Natural killer cell treated with Interleukin-12 subunit alpha and Interleukin-12 subunit beta and Interleukin-15 and Interleukin-18, amount 100 ng/mL, for 72 hours (primary cell): ENCODE data around the gene TMEM167B. TPM values are rescaled to one million over a fixed set of nuclear protein-coding genes. Genes with fewer than 3 reads are reported as not detected.
"Not testable (repeated sequence)": the region's sequence is repeated elsewhere in the genome, so short reads cannot be mapped to it uniquely, and the experiment has no call there.

Source experiments
- ATAC-seq, 2 donors: fragments of 150-1000 bp; cut with Tn5 transposase in 1 of 2; sonication (Bioruptor Pico), chemical (Tn5 transposase) in 1 of 2; 2 replicates each; pipeline ENCODE4 v1.10.0; 2021
- DNase-seq: peaks from one replicate; pipeline ENCODE4 v3.0.0; 2022; ENCODE audit warnings: low spot score
- H3K27ac Mint-ChIP-seq, 2 donors: 1 replicate in 1 of 2; 2 replicates in 1 of 2; pipeline ENCODE4 v1.8.0; 2022; ENCODE audit warnings: mixed read lengths in 2 of 2, mild to moderate bottlenecking in 1 of 2, moderate library complexity in 1 of 2
- H3K27me3 Mint-ChIP-seq, 2 donors: 1 replicate in 1 of 2; 2 replicates in 1 of 2; pipeline ENCODE4 v1.8.0; 2022; ENCODE audit warnings: mixed read lengths in 2 of 2
- H3K36me3 Mint-ChIP-seq: one replicate; pipeline ENCODE4 v1.8.0; 2022; ENCODE audit warnings: mixed read lengths
- H3K4me1 Mint-ChIP-seq, 2 donors: 1 replicate in 1 of 2; 2 replicates in 1 of 2; pipeline ENCODE4 v1.8.0; 2022; ENCODE audit warnings: low read depth in 2 of 2, mixed read lengths in 2 of 2, mild to moderate bottlenecking in 1 of 2
- H3K4me3 Mint-ChIP-seq: one replicate; pipeline ENCODE4 v1.8.0; 2022; ENCODE audit warnings: mixed read lengths
- H3K9me3 Mint-ChIP-seq: 2 replicates; pipeline ENCODE4 v1.8.0; 2022; ENCODE audit warnings: mixed read lengths
- total RNA-seq, 2 donors: library from RNA; stranded (reverse); gene quantifications; one replicate each; pipeline ENCODE4 v1.2.3, GENCODE V29; 2022

Gene TMEM167B
- total RNA-seq, 2 donors from 2014 or later = 40.8 to 53.8 TPM

GRCh38 chr1:109138358-109138757 is 47.8 kb downstream of the TMEM167B start:
- no peak for DNase-seq
- Mint-ChIP-seq H3K27me3 (no peaks in the 10 kb centered on the region), H3K4me3 (no peak overlapping the region), H3K9me3 (no peaks in the 10 kb centered on the region), H3K36me3 (no peaks in the 10 kb centered on the region), H3K27ac (no peak overlapping the region), H3K4me1 (peaks cover 7% of the 10 kb centered on the region in 2 donors)
- no peak for ATAC-seq

- H3K27ac Mint-ChIP-seq = no peak overlapping the region
- H3K9me3 Mint-ChIP-seq = no peaks in the 10 kb centered on the region
- no peak overlapping the region for H3K4me3 Mint-ChIP-seq
- ATAC-seq = no peak
- H3K4me1 Mint-ChIP-seq = no peaks in the 10 kb centered on the region
- no peak for DNase-seq
- no peaks in the 10 kb centered on the region for H3K36me3 Mint-ChIP-seq
- no peaks in the 10 kb centered on the region for H3K27me3 Mint-ChIP-seq
Observed at GRCh38 chr1:109140392-109140791, 49.8 kb downstream of the TMEM167B start.

DNA sequence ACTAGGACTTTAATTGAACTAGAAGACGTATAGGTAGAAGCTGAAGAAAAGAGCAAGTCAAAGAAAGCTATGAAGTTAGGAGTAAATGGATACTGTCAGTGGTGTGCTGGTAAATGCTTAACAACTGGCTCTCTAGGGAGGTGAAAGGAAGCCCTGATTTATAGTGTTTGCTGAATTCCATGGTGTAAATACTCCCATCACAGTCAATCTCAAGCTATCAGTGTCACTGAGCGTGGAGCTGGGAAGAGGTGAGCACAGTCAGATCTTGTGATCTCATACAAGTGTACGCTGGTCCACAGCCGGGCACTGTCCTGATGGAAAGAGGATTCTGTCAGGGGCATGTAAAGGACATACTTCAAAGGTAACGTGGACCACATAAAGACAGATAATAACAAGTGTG is 51.7 kb downstream of the TMEM167B start:
- ATAC-seq (no peak), DNase-seq (no peak)
- no peaks in the 10 kb centered on the region for H3K4me1 Mint-ChIP-seq
- H3K36me3 Mint-ChIP-seq = no peaks in the 10 kb centered on the region
- H3K9me3 Mint-ChIP-seq = no peaks in the 10 kb centered on the region
- H3K4me3 Mint-ChIP-seq = no peak overlapping the region
- H3K27me3 Mint-ChIP-seq = peaks cover 0 to 2% of the 10 kb centered on the region in 2 donors
- no peak overlapping the region for H3K27ac Mint-ChIP-seq

GRCh38 chr1:109142725-109143124 is 52.2 kb downstream of the TMEM167B start:
- H3K27me3 Mint-ChIP-seq = not testable (repeated sequence)

More at GRCh38 chr1:109142725-109143124, 52.2 kb downstream of the TMEM167B start:
- H3K4me1 Mint-ChIP-seq, DNase-seq, H3K27ac Mint-ChIP-seq, H3K4me3 Mint-ChIP-seq, H3K9me3 Mint-ChIP-seq, ATAC-seq, H3K36me3 Mint-ChIP-seq: not testable (repeated sequence)

Other genes starting within 250 kb of the TMEM167B start
- not detected for gene AKNAD1, start 233.7 kb upstream of the TMEM167B start, total RNA-seq
- gene GPSM2, start 213.8 kb upstream of the TMEM167B start, total RNA-seq = 10 to 100 TPM in 1 of 2 donors, 1 to 10 TPM in 1; 7.7 to 25.0 TPM
- 10 to 100 TPM; 15.5 to 17.0 TPM for gene CLCC1, start 127.3 kb upstream of the TMEM167B start, total RNA-seq
- gene WDR47, start 48.7 kb upstream of the TMEM167B start, total RNA-seq = 10 to 100 TPM; 15.1 to 16.1 TPM
- 10 to 100 TPM; 28.1 to 42.3 TPM for gene TAF13, start 14.8 kb upstream of the TMEM167B start, total RNA-seq
- gene ELAPOR1, start 23.4 kb downstream of the TMEM167B start, total RNA-seq = 1 to 10 TPM; 1.4 to 4.0 TPM
- gene SARS1, start 123.2 kb downstream of the TMEM167B start, total RNA-seq = 100 to 1,000 TPM; 178 to 205 TPM
- gene CELSR2, start 158.8 kb downstream of the TMEM167B start, total RNA-seq = 1 to 10 TPM; 1.5 to 2.6 TPM
- 10 to 100 TPM in 1 of 2 donors, 1 to 10 TPM in 1; 4.7 to 16.2 TPM for gene PSRC1, start 192.4 kb downstream of the TMEM167B start, total RNA-seq
- not detected for gene MYBPHL, start 216.2 kb downstream of the TMEM167B start, total RNA-seq